ENCODE measurements around the gene DBNDD2. TPM values are rescaled to one million over a fixed set of nuclear protein-coding genes. Genes with fewer than 3 reads are reported as not detected.

The DBNDD2 gene
- polyA plus RNA-seq, 1 donor from 2014 or later: not detected

DNA sequence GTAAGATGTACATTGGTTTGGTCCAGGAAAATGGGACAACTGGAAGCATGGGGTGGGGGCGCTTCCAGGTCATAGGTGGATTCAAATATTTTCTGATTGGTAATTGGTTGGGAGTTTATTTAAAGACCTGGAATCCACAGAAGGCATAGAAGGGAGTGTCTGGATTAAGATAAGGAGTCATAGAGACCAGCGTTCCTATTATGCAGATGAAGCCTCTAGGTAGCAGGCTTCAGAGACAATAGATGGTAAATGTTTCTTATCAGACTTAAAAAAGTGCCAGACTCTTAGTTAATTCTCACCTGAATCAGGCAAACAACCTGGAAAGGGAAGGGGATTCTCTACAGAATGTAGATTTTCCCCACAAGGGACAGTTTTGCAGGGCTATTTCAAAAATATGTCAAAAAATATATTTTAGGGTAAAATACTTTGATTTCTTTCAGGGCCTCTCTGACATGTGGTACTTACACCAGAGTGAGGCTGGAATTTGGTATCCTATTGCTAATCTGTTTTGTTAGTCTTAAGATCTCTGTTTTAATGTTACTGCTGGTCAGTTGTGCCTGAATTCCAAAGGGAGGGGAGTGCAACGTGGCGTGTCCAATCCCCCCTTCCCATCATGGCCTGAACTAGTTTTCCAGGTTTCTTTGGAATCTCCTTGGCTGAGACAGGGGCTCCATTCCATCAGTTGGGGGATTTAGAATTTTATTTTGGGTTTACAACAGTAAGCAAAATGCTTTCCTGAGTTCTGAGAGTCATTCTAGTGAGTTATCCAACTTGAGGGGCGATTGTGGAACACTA lies 33.0 kb downstream of the DBNDD2 start:
- peaks cover 2% of the 10 kb centered on the region for H3K36me3 Mint-ChIP-seq
- H3K27ac Mint-ChIP-seq: no peak overlapping the region
- peaks cover 2 to 10% (median 6%) of the 10 kb centered on the region in 3 donors for H3K4me1 Mint-ChIP-seq
- no peak overlapping the region for H3K4me3 Mint-ChIP-seq
- no peaks in the 10 kb centered on the region for H3K9me3 Mint-ChIP-seq
- H3K27me3 Mint-ChIP-seq: peaks cover 9% of the 10 kb centered on the region

DNA sequence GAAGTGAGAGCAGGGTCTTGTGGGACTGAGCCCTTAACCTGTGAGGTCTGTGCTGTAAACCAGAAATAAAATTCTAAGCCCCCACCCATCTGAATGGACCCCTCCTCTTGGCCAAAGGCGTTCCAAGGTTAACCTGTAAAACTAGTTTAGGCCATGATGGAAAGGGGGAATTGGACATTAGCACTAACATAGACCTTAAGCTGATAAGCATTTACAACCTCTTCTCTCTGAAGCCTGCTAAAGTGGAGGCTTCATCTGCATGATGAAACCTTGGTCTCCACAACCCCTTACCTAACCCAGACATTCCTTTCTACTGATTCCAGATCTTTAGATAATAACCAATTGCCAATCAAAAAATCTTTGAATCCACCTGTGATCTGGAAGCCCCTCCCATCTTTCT lies 33.7 kb downstream of the DBNDD2 start:
- peaks cover 9% of the 10 kb centered on the region for H3K27me3 Mint-ChIP-seq
- H3K9me3 Mint-ChIP-seq: no peaks in the 10 kb centered on the region

DNA sequence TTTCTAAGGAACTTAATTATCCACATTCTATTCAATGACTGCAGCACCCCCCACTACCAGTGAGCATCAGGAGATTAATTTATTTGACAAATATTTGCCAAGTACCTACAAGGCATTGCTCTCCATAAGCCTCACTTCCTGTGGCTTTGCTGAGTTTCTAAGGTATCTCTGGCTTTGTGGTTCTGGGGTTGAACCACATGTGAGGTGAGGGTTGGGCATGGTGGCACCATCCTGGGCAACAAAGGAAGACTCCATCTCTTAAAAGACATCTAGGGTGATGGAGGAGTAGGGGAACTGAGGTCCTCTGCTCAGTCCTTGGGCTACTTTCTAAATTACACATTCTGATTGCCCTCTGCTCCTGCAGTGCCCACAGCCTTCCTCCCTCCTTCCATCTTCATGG lies 36.0 kb downstream of the DBNDD2 start:
- Mint-ChIP-seq H3K36me3 (peaks cover 4% of the 10 kb centered on the region), H3K4me3 (no peak overlapping the region), H3K4me1 (peaks cover 0 to 1% (median 0%) of the 10 kb centered on the region in 3 donors), H3K9me3 (no peaks in the 10 kb centered on the region), H3K27ac (no peak overlapping the region), H3K27me3 (peaks cover 9% of the 10 kb centered on the region)

More for the DNA sequence above, 33.7 kb downstream of the DBNDD2 start:
- no peak overlapping the region for H3K27ac Mint-ChIP-seq
- peaks cover 4% of the 10 kb centered on the region for H3K36me3 Mint-ChIP-seq
- H3K4me1 Mint-ChIP-seq: peaks cover 2 to 5% (median 4%) of the 10 kb centered on the region in 3 donors
- H3K4me3 Mint-ChIP-seq: no peak overlapping the region

DNA sequence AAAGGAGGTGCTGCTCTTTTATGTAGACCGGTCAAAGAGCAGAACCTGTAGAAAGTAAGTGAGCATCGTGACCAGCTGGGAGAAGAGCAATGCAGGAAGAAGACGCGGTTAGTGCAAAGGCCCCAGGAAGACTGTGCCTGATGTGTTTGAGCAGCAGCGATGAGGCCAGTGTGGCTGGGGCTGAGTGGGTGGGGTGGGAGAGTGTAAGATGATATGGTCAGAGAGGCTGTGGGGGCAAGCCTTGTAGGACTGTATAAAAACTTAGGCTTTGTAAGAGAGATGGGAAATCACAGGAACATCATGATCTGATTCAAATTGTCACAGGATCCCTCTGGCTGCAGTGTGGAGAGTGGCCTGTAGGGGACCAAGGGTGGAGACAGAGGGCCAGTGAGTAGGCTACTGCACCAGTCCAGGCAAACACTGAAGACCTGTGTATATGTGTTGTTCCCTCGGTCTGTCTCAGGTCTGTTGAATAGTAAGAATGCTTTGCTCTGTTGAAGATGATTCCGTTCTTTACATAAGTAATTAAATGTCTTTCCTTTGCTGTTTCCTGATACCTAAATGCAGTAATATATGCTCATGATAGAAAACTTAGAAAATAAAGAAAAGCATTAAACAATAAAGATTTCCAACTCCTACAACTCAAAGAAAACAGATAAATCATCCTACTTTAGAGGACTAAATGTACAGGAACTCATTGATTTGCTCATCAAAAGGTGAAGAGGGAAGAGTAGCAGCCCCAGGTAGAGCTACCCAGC lies 37.9 kb downstream of the DBNDD2 start:
- Mint-ChIP-seq H3K36me3 (peaks cover 4% of the 10 kb centered on the region), H3K4me1 (peaks cover 0 to 5% (median 2%) of the 10 kb centered on the region in 3 donors), H3K4me3 (no peak overlapping the region), H3K9me3 (no peaks in the 10 kb centered on the region), H3K27ac (no peak overlapping the region), H3K27me3 (peaks cover 9% of the 10 kb centered on the region)

DNA sequence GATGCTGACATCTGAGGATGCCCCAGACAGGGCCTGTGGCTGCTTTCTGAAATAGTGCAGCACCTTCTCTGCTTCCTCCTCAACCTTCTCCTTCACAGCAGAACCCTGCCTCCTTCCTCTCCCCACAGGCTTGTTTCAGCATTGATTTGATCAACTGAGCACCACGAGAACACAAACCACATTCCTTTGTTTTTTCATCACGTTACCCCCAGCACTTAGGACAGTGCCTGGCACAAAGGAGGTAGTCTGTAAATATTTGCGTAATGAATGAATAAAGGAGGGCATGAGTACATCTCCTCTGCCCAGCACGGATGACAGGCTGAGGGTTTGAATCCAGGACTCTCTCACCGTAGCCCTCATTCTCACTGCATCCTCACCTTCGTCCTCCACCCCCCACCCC lies 40.2 kb downstream of the DBNDD2 start:
- peaks cover 9% of the 10 kb centered on the region for H3K27me3 Mint-ChIP-seq
- H3K4me1 Mint-ChIP-seq: peaks cover 7 to 15% (median 8%) of the 10 kb centered on the region in 3 donors
- no peak overlapping the region for H3K4me3 Mint-ChIP-seq
- H3K27ac Mint-ChIP-seq: no peak overlapping the region
- no peaks in the 10 kb centered on the region for H3K9me3 Mint-ChIP-seq
- H3K36me3 Mint-ChIP-seq: peaks cover 4% of the 10 kb centered on the region

DNA sequence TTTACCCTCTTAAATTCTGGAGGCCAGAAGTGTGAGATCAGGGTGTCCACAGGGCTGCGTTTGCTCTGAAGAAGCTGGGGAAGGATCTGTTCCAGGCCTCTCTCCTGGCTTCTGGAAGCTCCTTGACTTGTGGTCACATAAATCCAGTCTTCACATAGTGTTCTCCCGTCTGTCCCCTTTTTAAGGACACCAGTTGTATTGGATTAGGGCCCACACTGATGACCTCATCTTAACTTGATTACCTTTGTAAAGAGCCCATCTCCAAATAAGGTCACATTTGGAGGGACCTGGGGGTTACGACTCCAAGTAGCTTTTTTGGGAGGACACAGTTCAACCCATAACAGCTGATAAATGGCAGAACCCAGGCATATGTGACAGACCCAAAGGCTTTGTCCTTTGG lies 41.4 kb downstream of the DBNDD2 start:
- Mint-ChIP-seq H3K27ac (no peak overlapping the region), H3K36me3 (peaks cover 4% of the 10 kb centered on the region), H3K4me3 (no peak overlapping the region), H3K9me3 (no peaks in the 10 kb centered on the region), H3K27me3 (peaks cover 9% of the 10 kb centered on the region), H3K4me1 (peaks cover 7 to 15% (median 8%) of the 10 kb centered on the region in 3 donors)

DNA sequence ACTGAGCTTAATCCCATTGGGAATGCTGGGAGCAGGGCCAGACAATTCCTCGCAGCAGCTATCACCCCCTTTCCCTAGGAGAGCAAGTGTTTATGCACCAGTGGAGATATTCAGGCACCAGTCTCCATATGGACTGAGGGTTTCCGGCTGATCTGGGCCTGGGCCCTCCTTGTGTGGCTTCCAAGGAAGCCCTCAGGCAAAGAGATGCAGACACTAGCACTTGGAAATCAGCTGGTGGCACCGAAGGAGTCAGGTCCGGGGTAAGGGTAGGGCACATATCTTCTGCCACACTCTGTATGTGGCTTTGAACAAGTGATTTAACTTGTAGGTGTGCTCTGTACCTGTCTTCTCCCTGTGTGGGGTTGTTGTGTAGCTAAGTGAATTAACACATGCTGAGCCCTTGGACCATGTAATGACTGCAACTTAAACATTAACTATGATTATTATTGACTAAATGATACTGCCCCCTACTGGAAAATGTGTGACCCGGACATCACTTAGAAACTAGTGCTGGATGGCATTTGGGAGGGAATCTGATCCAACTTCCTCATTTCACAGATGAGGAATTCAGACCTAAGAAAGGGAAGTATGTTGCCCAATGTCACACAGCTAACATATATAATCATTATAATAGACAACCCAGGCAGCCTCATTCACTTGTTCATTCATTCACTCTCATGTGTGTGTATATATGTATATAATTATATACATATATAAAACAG lies 42.2 kb downstream of the DBNDD2 start:
- no peak overlapping the region for H3K4me3 Mint-ChIP-seq
- no peaks in the 10 kb centered on the region for H3K9me3 Mint-ChIP-seq
- peaks cover 4% of the 10 kb centered on the region for H3K36me3 Mint-ChIP-seq
- H3K27ac Mint-ChIP-seq: no peak overlapping the region
- peaks cover 7 to 15% (median 8%) of the 10 kb centered on the region in 3 donors for H3K4me1 Mint-ChIP-seq
- peaks cover 7% of the 10 kb centered on the region for H3K27me3 Mint-ChIP-seq

DNA sequence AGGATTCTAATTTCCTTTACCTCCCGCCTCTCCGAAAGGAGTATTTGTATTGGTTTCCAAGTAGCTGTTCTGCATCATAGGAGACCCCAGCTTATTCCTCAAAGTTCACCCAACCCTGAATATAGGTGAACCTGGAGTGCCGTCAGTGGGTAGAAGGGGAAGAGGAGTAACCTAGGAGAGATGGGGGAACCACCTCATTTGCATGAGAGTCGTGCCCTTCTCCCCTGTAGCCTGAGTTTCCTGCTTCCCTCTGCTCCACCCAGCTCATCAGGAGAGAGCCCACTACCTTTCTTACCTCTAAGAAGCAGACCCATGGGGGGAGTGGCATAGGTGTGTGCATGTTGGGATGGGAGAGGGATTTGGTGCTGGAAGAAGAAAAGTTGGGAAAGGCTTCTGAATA lies 44.1 kb downstream of the DBNDD2 start:
- Mint-ChIP-seq H3K27me3 (peaks cover 3% of the 10 kb centered on the region), H3K36me3 (no peaks in the 10 kb centered on the region), H3K9me3 (no peaks in the 10 kb centered on the region), H3K4me1 (peaks cover 7 to 14% (median 8%) of the 10 kb centered on the region in 3 donors), H3K27ac (no peak overlapping the region), H3K4me3 (peak overlapping the region in 1 of 4 donors; percentile 15)

DNA sequence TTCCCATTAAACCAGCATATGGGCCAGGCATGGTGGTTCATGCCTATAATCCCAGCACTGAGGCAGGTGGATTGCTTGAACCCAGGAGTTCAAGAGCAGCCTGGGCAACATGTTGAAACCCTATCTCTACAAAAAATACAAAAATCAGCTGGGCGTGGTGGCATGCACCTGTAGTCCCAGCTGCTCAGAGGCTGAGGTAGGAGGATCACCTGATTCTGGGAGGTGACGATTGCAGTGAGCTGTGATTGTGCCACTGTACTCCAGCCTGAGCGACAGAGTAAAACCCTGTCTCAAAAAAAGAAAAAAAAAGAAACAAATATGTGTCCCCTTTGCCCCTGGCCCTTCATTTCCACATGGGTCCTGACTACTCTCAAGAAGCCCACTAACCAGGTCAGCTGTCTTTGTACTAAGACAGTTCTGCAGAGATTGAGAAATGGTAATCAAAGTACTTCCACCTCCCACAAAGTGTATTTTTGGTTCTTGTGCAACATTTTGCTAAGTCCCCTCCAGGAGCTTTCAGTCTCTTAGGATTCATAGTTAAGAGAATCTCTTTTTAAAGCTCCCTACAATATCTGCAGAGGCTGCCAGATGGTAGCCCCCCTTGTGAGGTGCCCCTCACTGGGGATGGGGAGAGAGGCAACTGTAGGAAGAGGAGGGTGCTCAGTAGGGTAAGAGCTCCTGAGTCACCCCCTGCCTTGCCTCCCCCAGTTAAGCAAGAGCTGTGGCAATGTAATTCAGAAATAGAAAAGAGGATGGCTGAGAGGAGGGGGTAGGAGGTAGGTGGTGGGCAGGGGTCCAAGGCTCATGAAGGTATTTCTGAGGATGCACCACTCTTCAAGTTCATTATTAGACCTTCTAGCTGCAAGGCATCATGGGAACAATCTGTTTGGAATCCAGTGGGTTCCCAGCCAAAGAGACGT lies 44.9 kb downstream of the DBNDD2 start:
- peaks cover 7 to 14% (median 8%) of the 10 kb centered on the region in 3 donors for H3K4me1 Mint-ChIP-seq
- no peak overlapping the region for H3K27ac Mint-ChIP-seq
- peaks cover 3% of the 10 kb centered on the region for H3K27me3 Mint-ChIP-seq
- H3K4me3 Mint-ChIP-seq: no peak overlapping the region
- no peaks in the 10 kb centered on the region for H3K9me3 Mint-ChIP-seq
- H3K36me3 Mint-ChIP-seq: no peaks in the 10 kb centered on the region

DNA sequence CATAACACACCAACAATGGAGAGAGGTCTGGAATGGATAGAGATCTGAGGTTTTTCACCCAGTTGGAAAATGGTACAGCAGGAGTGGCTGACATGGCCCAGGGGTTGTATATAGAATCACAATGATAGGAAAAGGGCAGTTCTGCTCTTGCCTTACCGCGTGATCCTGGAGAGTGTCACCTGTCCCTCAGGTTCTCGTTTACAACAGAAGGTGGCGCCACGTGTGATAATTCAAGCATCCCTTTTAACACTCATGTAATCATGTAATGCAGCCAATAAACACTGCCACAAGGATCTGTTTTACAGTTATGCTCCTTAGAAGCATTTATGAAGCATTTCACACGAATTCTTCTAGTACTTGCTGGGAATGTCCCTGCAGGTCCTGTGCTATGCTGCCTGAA lies 48.5 kb downstream of the DBNDD2 start:
- Mint-ChIP-seq H3K27ac (no peak overlapping the region), H3K4me1 (peaks cover 6 to 11% (median 7%) of the 10 kb centered on the region in 3 donors), H3K36me3 (no peaks in the 10 kb centered on the region), H3K27me3 (peaks cover 5% of the 10 kb centered on the region), H3K4me3 (no peak overlapping the region), H3K9me3 (no peaks in the 10 kb centered on the region)

DNA sequence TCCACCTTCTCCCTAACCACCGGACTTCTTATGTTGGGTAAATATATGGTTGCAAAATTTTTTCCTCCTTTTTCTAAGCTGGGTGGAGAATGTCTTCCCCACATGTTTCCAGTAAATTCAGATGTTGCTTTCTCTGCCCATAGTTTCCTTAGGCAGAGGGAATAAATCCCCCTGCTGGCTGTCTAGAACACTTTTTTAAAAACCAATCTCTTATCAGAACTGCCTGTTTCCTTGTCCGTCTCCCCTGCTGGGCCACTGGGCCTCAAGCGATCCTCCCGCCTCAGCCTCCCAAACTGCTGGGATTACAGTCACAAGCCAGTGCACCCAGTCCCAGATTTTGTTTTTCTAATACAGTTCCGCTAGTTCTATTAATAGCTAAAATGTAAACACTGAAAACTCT lies 51.5 kb downstream of the DBNDD2 start:
- Mint-ChIP-seq H3K36me3 (no peaks in the 10 kb centered on the region), H3K27me3 (peaks cover 1% of the 10 kb centered on the region), H3K4me3 (no peak overlapping the region), H3K4me1 (no peaks in the 10 kb centered on the region), H3K27ac (no peak overlapping the region), H3K9me3 (no peaks in the 10 kb centered on the region)
